GM19463 (cell line): ENCODE measurements around the gene NXPE2.
"Not testable (repeated sequence)": the region's sequence is repeated elsewhere in the genome, so short reads cannot be mapped to it uniquely, and the experiment has no call there.

ENCODE experiments used
- ATAC-seq: cut with Tn5 transposase; IDR thresholded peaks from one replicate; pipeline ENCODE4 v1.9.1; 2021; ENCODE audit warnings: mild to moderate bottlenecking, moderate library complexity; ENCODE audit not compliant: unreplicated experiment

NXPE2 gene

DNA sequence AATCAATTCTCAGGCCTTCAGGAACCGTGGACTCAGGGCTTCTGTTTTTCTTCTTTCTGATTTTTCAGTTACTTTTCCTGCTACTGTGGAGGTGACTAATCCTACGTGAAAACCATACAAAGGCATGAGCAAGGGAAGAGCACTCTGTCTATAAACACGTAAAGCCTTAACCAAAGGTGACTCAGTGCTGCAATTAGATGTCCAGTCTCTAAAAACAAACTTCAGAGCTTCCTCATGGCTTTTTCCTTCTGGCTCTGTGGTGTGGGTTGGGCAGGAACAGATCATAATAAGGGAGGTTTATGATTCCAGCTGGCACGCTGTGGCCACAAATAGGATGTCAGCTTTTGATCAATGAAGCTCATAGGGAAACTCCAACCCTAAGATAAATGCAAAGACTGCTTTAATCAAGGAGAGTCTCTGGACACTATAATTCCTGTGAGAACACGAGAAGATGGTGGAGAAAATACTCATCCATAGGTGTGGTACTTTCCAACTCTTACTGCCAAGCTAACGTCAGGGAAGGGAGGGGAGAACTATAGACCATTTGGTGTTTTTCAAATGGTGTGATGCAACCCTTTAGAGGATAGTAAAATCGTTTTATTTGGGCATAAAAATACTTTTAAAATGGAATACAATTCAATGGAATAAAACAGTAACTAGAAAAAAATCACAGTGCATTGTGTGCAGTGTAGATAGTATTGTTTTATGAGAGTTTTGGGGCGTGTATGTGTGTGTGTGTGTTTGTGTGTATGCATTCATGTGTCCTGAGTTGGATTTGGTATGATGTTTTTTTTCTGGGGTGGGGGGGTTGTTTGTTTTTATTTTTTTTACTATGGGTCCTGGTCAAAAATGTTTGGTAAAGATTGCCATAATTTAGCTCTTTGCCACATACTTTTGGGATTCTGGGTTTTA, at the start of gene NXPE2:
TSS of gene NXPE2 (plus strand) at position 403 of the 912 bp plus-strand sequence. CDS start at position 452, 49 bp downstream.
- no peak for ATAC-seq

DNA sequence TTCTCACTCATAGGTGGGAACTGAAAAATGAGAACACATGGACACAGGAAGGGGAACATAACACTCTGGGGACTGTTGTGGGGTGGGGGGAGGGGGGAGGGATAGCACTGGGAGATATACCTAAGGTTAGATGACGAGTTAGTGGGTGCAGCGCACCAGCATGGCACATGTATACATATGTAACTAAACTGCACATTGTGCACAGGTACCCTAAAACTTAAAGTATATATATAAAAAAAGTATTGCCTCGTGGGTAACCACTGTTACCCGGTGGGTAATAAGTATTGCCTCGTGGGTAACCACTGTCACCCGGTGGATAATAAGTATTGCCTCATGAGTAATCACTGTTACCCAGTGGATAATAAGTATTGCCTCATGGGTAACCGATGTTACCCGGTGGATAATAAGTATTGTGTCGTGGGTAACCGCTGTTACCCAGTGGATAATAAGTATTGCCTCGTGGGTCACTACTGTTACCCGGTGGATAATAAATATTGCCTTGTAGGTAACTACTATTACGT, 46.8 kb upstream of the NXPE2 start:
- ATAC-seq = not testable (repeated sequence)

DNA sequence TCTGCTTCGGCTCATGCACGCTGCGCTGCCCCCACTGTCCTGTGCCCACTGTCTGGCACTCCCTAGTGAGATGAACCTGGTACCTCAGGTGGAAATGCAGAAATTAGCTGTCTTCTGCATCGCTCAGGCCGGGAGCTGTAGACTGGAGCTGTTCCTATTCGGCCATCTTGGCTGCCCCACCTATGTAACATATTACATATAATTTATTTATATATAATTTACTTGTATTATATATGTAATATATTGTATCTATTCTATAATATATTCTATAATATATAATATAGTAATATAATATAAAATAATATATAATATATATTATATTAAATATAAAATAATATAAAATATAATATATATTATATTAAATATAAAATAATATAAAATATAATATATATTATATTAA, 38.9 kb upstream of the NXPE2 start:
- not testable (repeated sequence) for ATAC-seq

DNA sequence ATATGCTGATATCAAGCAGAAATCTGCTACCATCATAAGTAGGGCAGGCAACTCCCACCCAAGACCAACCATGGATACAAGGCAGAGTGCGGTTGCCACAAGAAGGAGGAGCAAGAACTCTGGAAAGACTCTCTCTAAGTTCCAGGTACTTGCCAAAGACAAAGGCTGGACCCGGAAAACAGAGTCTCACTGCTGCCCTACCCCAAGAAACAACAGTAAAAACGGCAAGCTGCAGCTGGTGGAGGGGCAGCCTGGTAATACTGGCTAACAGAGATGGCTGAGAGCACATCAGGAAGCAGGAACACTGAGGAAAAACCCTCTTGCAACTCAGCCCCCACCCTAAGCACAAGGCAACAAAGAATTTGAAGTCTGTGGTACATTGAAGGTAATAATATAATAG, 27.7 kb upstream of the NXPE2 start:
- no peak for ATAC-seq

DNA sequence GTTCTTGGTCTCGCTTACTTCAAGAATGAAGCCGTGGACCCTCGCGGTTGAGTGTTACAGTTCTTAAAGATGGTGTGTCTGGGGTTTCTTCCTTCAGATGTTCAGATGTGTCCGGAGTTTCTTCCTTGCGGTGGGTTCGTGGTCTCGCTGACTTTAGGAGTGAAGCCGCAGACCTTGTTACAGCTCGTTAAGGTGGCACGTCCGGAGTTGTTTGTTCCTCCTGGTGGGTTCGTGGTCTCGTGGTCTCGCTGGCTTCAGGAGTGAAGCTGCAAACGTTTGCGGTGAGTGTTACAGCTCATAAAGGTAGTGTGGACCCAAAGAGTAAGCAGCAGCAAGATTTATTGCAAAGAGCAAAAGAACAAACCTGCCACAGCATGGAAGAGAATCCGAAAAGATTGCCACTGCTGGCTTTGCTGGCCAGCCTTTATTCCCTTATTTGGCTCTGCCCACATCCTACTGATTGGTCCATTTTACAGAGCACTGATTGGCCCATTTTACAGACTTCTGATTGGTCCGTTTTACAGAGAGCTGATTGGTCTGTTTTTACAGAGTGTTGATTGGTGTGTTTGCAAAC, 27.1 kb upstream of the NXPE2 start:
- ATAC-seq = no peak

DNA sequence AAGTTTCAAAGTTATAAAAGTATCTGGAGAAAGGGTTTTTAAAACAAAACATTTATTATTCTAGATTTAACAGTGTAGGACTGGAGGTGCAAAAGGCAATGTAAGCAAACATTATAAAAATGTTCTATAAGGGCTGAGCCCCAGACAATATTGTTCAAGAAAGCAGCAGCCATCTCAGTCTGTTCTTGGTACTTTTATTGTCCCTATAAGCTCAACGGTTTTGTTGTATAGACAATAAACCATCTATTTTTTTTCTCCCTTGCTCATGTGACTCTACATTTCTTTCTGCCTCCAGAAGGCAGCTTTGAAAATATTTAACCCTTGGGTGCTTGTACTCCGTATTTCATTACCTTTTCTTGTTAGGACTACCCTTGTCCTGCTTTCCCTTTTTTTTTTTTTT, 25.2 kb upstream of the NXPE2 start:
- no peak for ATAC-seq

DNA sequence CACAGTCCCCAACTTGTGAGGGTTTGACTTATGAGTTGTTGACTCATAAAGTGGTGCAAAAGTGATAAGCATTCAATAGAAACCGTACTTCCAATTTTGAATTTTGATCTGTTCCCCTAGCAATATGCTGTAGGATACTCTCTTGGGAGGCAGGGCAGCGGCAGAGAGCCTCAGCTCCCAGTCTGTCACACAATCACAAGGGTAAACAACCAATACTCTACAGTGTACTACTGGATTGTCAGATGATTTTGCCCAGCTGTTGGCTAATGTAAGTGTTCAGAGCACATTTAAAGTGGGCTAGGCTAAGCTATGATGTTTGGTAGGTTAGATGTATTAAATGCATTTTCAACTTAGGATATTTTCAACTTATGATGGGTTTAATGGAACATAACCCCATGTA, 13.7 kb upstream of the NXPE2 start:
- ATAC-seq = no peak

DNA sequence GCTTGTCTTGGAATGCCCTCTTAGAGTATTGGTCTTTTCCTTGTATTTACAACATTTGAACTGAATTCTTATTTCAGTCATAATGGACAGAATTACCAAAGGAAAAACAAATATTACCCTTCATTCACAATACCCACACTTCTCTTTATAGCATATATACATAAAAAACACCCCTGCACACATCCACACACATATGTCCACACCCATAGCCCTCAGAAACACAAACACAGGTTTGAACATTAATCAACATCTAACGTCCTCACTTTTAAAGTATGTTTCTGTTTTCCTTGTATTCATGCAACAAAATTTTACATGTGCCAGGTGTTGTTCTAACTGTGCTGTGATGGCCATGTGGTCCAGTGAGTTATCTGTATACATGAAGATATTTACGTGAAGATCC, 11.6 kb upstream of the NXPE2 start:
- ATAC-seq = no peak

DNA sequence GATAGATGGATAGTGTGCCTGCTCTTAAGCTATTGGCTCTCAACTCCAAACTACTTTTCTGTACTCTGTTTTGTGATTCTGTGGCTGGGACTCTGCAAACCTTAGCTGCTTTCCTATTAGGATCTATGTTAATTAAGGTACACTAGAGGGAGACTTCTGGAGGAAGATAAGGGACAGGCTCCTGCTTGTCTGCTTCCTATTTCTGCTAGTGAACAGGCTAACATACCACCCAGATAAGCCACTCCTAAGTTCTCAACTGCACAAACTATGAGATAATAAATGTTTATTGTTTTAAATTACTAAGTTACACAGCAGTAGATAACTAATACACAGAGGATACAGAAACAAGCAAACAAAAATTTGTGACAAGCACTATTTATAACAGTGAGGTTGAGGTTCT, 10.2 kb upstream of the NXPE2 start:
- ATAC-seq = no peak

DNA sequence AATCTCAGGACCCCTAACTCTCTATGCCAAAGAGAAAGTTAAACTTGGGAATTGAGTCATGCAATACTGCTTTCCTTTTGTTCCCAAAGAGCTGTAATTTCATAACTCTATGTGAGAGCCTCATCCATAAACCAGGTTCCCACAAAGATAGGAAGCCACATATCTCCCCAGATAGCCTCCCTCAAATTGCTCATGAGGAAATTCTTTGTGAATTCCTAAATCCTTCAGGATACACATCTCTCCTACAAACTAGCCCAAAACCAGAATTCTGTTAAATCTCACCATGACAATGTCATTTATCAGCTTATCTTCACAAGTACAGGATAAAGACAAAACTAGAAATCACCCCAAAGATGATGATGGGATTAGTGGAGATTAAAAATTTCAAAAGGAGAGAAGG, 4.7 kb upstream of the NXPE2 start:
- ATAC-seq = no peak

DNA sequence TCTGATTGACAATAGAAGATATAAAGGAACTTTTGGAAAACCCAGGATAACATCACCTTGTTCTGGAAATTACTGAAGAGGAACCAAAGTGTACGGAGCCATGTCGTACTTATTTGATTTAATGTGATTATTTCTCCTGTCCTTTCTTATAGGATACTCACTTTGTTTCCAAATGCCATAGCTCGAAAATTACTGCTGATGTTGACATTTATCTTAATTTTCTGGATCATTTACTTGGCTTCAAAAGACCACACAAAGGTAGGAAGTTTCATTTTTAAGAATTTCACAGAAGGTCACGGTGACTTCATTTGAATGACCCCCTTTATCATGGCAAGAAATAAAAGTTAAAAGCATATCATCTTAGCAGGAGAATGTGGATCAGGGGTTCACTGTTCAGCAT, 1.2 kb downstream of the NXPE2 start:
- no peak for ATAC-seq

DNA sequence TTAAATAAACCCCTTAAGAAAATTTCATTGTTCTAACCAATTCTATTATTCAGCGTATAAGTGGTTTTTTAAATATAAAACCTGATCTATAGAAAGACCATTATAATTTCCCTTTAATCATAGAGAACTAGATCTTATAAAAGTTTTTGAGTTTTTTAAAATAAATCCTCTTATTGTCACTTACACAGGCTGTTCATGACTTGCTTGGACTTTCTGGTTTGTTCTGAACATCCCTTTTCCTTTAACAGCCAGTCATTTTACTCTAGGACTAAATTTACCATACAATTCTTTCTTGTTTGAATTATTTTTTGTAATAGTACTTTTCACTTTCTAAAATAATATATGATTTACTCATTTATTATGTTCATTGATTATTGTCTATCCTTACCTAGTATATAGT, 4.7 kb downstream of the NXPE2 start:
- ATAC-seq = no peak

DNA sequence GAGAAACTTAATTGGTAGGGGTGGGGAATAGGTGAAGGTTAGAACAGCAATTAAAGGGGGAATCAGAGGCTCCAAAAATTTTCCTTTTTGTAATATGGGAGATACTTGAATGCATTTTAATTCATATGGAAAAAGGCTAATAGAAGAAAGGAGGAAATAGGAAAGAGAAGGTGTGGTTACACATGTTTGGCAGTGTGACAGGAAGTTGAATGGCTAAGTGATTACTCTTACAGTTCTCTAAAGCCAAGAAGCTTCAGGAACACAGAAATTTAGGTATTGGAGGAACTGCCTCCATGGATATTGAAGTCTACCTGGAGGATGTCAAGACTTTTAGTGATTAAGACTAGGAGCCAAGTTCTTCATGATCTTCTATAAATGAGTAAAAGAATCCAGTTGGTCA, 6.3 kb downstream of the NXPE2 start:
- no peak for ATAC-seq

DNA sequence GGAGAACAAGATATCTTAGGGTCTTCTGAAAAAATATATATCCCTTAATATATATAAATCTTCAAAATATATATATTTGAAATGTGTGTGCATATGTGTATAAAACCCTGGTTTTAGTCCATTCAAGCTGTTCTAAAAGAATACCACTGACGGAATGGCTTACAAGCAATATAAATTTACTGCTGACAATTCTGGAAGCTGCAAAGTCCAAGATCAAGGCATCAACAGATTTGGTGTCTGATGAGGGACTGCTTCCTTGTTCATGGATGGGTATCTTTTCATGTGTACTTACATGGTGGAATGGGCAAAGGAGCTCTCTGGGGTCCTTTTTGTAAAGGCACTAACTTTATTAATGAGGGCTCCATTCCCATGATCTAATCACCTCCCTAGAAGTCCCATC, 6.8 kb downstream of the NXPE2 start:
- no peak for ATAC-seq

DNA sequence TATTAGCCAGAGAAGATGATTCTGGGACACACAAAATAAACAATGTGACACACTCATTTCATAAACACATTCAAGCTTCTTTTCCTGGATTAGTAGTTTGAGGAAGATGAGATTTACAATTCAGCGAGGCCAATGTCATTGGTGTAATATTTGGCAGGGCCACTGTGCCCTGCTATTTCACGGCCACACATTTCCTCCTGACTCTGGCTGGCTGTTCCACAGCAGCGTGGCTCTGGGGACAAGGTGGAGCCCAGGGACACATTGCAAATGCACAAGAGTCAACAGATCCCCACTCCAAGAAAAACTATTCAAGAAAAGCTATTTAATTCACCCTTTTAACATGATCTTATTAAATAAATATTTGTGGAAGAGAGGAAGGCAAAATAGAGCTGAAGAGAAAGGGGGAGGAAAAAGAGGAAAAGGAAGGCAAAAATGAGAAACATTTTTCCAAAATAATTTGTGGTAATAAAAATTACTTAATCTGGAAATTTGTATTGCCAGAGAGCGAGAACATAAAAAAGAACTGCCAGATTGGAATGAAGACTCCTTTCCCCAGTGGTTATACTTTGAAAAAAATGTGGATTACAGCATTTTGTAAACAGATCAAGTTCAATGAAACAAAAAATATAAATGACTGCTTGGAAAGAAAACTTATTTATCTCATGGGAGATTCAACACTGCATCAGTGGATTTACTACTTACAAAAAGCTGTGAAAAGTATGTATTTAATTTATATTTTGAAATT, 27.1 kb downstream of the NXPE2 start:
- no peak for ATAC-seq

DNA sequence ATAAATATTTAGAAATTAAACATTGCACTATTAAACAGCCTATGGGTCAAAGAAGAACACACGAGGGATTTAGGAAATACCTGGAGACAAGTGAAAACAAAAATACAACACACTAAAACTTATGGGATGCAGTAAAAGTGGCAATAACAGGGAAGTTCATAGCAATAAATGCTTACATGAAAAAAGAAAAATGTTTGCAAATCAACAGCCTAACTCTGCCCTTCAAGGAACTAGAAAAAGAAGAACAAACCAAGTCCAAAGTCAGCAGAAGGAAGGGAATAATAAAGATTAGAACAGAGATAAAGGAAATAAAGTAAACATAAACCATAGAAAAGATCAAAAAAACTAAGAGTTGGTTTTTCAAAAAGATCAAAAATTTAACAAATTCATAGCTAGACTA, 31.6 kb downstream of the NXPE2 start:
- no peak for ATAC-seq

DNA sequence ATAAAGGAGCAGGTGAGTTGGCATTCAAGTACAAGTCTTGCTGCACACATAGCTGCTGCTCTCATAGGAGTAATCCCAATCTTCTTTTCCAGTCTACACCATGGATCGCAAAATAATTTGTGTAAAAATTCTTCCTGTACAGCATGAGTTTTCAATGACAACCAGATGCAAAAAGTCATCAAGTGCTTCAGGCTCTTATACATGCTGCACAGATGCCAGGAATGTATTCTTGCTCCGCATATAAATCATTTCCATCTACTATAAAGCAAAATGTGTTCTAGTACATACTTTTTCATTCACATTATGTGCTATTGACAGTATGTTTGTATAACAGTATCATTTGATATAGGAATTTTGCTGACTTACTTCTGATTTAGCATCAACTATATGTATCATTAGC, 35.4 kb downstream of the NXPE2 start:
- ATAC-seq = no peak

DNA sequence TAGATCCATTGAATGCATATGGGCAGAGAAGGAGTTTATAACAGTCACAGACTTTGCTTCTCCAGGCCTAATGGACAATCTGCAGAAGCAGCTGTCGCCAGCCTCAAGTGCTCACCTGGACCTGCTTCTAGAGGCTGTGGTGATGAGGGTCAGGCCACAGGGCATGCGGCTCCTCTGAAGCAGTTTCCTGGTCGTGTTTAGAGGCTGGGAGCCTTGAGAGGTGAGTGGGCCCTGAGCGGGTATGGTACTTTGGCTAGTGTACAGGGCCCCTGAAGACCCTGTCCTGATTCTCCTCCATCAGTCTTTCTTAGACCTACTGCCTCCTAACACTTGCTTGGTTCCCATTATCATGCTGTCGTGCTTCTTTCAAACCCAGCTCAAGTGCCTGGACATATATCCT, 41.2 kb downstream of the NXPE2 start:
- ATAC-seq = no peak

DNA sequence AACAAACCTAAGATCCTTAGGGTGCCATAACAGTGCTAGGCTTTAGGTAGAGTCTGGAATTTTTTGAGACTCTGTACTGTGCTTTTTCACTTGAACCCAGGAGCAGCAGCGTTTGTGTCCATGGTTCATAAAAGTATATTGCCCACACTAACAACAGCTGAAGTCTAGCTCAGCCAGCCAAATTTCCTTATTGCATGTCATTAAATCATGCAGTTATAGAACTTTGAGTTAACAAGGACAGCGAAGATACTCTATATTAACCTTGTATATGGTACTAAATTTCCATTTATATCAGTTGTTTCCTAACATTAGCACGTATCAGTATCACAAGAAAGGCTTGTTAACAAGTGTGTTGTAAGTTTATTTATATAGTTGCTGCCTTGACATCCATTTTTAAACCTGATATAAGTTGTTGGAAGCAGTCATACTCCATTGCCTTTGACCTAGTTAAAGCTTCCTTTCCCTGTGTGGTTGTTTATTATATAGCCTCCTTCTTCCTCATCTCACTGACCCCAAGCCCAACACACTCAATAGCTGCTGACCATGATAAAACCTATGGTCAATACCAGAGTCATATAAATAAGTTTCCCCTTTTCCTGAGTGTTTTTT, 46.7 kb downstream of the NXPE2 start:
- no peak for ATAC-seq

DNA sequence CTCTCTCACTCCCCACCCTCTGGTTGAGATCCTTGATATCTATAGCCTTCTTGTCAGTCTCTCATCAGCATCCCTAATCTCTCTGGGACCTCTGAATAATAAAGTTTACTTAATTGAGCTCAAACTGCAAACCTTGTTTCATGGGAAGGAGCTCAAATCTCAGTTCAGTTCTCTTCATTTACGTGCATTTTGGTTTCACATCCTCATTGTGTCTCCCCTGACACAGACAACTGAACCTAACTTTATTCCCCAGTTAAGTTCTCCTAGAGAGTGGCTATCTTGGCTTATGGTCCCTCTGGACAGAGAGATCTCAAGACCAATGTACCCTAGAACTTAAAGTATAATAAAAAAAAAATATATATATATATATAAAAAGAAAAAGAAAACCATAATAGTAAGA, 47.3 kb downstream of the NXPE2 start:
- ATAC-seq = no peak

DNA sequence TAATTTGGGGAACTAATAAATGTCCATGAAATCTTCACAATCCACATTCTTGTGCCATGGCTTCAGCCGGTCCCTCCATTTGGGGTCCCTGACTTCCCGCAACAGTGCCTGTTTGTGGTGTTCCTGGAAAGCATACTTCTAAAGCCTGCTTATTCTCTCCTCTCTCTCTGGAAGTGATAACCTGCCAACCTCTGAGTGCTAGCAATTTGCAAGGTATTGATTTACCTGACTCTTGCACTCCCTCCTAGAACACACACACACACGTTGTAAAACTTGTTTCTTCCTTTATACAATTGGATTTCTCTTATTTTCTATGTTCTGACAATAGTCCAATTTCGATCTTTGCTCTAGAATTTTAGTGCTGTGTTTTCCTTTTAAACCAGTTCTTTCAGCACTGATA, 58.5 kb downstream of the NXPE2 start:
- ATAC-seq = no peak
